CD1c-positive myeloid dendritic cell (primary cell): ENCODE data around the gene PTGR1.
"Not testable (repeated sequence)": the region's sequence is repeated elsewhere in the genome, so short reads cannot be mapped to it uniquely, and the experiment has no call there.

ENCODE experiments used
- DNase-seq: peaks from one replicate; pipeline ENCODE4 v3.0.0-alpha.2; 2016; ENCODE audit errors: extremely low spot score

The PTGR1 gene

GRCh38 chr9:111599092-111599954, at the start of gene PTGR1:
Gene PTGR1 (minus strand): TSS chr9:111599647. CDS start chr9:111597422, 2,225 bp downstream.
- peak; percentile 88 for DNase-seq

DNA sequence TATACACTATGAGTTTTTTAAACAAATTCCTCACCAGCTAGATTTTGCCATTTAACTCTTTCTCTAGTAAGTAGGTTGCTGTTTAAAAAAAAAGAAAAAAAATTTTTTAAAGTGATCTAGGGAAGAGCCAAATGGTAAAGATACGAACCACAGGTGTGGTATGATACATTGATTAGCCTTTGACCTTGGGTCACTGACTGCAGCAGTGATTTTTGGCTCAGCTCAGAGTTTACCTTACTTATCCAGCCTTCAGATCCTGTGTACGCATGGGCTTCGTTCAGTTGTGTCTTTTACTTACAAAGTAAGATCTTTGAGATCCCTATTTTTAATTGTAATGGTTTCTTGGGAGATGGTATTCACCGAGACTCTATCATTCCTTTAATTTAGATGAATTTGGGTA, 49.6 kb upstream of the PTGR1 start:
- no peak for DNase-seq

DNA sequence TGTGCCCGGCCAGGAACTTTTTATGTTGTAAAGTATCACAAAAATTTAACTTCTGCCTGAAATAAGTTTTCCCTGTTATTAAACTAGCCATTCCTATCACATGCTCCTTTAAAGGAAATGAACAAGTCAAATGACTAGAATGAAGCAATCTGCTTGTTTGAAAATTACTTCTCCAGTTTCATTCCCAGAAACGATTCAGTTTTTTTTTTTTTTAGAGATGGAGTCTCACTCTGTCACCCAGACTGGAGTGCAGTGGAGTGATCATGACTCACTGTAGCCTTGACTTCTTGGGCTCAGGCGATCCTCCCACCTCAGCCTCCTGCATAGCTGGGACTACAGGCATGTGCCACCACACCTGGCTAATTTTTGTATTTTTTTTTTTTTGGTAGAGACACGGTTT, 48.6 kb upstream of the PTGR1 start:
- peak; percentile 39 for DNase-seq

GRCh38 chr9:111646417-111646816, 47.0 kb upstream of the PTGR1 start:
- no peak for DNase-seq

DNA sequence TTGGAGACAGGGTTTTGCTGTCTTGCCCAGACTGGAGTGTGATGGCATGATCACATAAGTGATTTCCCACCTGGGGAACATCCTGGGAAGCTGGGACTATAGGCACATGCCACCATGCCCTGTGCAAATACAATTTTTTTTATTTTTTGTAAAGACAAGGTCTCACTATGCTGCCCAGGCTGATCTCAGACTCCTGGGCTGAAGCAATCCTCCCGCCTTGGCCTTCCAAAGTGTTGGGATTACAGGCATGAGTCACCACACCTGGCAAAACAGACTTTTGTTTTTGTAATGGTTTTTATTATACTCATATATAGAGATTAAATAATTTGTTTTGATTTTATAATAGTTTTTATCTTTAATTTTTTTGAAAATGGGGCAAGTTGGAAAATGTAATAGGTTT, 46.4 kb upstream of the PTGR1 start:
- no peak for DNase-seq

GRCh38 chr9:111644195-111644772, 44.8 kb upstream of the PTGR1 start:
- no peak for DNase-seq

DNA sequence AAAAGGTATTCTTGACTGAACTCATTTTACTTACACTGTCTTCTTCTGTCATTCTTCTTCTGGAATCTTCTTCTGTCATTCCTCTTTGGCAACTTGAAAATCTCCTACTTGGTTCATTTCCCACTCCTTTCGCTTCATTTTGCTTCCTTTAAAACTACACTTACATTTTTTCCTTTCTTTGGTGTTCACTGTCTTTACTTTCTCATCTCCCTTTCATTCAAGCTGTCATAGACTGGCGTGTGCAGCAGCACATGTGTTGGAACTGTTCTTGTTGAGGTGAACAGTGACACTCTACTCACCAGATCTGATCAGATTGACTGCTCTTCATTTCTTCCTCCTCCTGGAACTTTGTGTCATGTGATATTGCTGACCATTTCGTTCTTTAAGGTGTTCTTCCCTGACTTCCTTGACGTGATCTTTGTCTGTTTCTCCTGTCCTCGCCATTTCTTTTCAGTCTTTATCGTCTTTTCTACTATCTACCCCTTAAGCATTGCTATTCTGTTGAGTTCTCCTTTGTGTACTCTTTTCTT, 38.0 kb upstream of the PTGR1 start:
- DNase-seq: no peak

DNA sequence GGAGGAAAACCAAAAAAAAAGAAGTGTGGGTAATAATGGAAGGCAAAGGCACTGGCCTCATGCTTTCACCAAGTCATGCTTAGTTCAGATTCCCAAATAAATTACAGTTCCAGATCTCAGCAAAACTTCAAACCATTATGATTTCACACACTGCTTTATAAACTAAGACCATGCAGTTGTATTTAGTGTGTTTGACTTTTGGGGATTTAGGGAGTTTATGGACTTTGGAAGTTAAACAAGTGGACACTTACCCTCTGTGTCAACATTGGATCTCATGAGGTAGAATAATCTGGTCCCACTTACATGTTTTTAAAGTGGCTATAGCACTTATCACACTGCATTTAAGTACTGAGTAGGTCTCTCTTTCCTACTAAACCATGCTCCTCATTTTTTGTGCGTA, 35.4 kb upstream of the PTGR1 start:
- no peak for DNase-seq

- DNase-seq: no peak
Measured at GRCh38 chr9:111633389-111633736, 33.9 kb upstream of the PTGR1 start.

DNA sequence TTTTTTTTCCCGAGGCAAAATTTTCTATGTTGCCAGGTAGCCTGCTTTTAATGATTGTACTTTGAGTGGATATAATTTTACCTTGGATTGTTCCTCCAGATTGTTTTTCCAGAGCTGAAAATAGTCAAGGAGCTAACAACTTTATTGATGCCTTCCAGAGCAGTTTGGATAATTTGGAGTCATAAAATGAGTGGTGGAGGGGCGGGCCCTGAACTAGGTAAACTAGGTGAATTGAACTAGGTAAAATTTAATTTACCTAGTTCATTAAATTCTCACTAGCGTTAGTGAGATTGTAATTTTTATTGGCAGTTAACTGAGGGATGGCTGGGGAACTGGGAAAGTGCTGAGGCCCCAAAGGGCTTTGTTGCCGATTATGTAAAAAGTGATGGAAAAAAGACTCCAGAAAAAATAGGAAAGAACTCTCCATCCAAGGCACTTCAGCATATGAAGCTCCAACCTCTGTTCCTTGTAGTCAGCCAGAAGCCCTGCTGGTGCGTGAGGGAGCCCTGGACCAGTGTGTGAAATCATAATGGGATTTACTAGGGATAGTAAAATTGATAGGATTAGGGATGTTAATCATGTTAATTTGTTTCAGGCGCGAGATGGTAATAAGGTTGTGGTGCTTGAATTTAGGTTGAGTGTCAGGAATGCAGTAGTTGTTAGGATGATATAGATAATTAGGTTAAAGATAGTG, 33.4 kb upstream of the PTGR1 start:
- DNase-seq: no peak

GRCh38 chr9:111632060-111632459, 32.6 kb upstream of the PTGR1 start:
- peak; percentile 61 for DNase-seq

GRCh38 chr9:111631214-111631971, 31.9 kb upstream of the PTGR1 start, which contains the start of gene DNAJC25:
Gene DNAJC25 (plus strand): TSS chr9:111631334. CDS start chr9:111631408, 74 bp downstream.
- peak; percentile 99 for DNase-seq

- no peak for DNase-seq
Measured at GRCh38 chr9:111630964-111631213, 31.4 kb upstream of the PTGR1 start.

DNA sequence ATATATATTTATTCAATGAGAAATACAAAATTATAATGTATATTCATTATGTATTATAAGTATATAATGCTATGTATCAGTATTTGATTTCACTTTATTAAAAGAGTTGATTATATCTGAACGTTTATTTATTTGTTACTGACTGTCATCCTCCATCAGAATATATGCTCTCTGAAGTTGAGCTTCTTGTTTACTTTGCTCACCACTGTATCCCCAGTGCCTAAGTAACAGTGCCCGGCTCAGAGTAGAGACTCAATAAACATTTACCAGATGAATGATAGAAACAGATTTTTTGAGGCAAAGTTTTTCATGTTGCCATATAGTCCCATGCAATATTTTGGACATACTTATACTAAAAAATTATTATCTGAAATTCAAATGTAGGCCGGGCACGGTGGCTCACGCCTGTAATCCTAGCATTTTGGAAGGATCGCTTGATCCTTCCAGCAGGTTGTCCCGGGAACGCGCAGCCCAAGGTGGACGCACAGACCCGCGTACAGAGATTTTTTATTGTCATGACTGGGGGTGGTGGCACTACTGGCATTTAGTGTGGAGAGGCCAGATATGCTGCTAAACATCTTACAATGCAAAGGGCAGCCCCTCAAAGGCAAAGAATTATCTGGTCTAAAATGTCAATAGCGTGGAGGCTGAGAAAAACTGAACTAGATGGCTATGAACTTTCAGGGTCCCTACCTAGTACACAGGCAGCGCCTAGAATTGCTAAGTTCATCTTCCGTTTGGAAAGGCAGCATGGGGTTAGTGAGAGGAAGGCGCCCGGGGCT, 30.9 kb upstream of the PTGR1 start:
- DNase-seq: no peak

DNA sequence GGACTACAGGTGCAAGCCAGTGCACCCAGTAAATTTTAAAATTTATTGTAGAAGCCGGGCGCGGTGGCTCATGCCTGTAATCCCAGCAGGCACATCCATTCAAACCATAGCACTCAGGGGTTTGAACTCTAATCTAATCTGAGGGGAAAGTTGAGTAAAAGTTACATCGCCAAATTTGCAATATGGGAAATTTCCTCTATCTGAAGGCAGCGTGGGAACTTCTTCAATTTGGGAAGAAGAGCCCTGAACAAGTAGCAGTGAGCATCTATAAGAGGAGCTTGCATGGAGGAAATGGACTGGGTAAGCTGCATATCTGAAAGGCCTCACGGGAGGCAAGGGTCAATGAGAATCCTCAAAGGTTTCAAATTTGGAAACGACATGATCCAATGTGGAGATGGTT, 29.0 kb upstream of the PTGR1 start:
- no peak for DNase-seq

GRCh38 chr9:111627260-111627963, 28.0 kb upstream of the PTGR1 start:
- DNase-seq: no peak

DNA sequence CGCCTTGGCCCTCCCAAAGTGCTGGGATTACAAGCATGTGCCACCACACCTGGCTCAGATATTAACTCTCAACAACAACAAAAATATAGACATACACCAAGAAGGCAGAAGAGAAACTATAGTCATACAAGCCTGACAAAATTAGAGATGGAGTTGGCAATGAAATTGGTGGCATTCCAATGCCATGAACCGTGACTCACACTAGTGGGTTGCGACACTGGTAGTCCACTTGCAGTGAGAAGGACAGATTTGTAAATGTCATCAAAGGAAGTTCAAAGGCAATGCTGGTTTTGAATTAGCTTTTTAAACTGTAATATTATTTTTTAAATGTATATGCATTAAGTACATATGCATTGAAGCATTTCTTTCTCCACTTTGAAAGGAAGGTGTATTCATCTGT, 23.2 kb upstream of the PTGR1 start:
- DNase-seq: peak; percentile 43

- peak; percentile 39 for DNase-seq
Measured at GRCh38 chr9:111621895-111622480, 22.5 kb upstream of the PTGR1 start.

DNA sequence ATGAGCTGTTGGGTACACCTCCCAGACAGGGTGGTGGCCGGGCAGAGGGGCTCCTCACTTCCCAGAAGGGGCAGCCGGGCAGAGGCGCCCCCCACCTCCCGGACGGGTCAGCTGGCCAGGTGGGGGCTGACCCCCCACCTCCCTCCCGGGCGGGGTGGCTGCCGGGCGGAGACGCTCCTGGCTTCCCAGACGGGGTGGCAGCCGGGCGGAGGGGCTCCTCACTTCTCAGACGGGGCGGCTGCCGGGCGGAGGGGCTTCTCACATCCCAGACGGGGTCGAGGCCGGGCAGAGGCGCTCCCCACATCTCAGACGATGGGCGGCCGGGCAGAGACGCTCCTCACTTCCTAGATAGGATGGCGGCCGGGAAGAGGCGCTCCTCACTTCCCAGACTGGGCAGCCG, 17.9 kb upstream of the PTGR1 start:
- not testable (repeated sequence) for DNase-seq

- no peak for DNase-seq
Measured at GRCh38 chr9:111615928-111616327, 16.5 kb upstream of the PTGR1 start.
